CD14-positive monocyte (primary cell): ENCODE results near the gene KSR1. TPM values are rescaled to one million over a fixed set of nuclear protein-coding genes. Genes with fewer than 3 reads are reported as not detected.
"Not testable (repeated sequence)": the region's sequence is repeated elsewhere in the genome, so short reads cannot be mapped to it uniquely, and the experiment has no call there.

Experiments used
- DNase-seq, 3 donors: peaks; one replicate each; pipeline ENCODE4 v3.0.0-alpha.2; 2011 to 2022
- H2AFZ ChIP-seq: 2 replicates; pipeline ENCODE4 v1.6.0; 2012; ENCODE audit warnings: mild to moderate bottlenecking, low read depth, low read length, inconsistent platforms; ENCODE audit not compliant: insufficient read depth, poor library complexity, severe bottlenecking
- H3K27ac ChIP-seq, 2 donors: 1 replicate in 1 of 2; 2 replicates in 1 of 2; pipeline ENCODE4 v1.5.1; 2012 to 2013; ENCODE audit warnings: low read length in 2 of 2, control low read depth in 1 of 2, inconsistent platforms in 1 of 2, low read depth in 1 of 2, mild to moderate bottlenecking in 1 of 2
- H3K27me3 ChIP-seq, 2 donors: one replicate each; pipeline versions ENCODE4 v1.6.0 to v1.6.1; 2011 to 2013; ENCODE audit warnings: low read length in 2 of 2; ENCODE audit not compliant: control insufficient read depth in 2 of 2, insufficient read depth in 2 of 2
- H3K36me3 ChIP-seq, 2 donors: replicated peaks in 1 of 2; 1 replicate in 1 of 2; 2 replicates in 1 of 2; pipeline versions ENCODE4 v1.5.1 to v1.6.1; 2012 to 2013; ENCODE audit warnings: low read length in 2 of 2, control low read depth in 1 of 2, inconsistent platforms in 1 of 2, mild to moderate bottlenecking in 1 of 2; ENCODE audit not compliant: insufficient read depth in 2 of 2, control insufficient read depth in 1 of 2
- H3K4me1 ChIP-seq, 2 donors: 1 replicate in 1 of 2; 2 replicates in 1 of 2; pipeline versions ENCODE4 v1.5.1 to v1.6.1; 2012 to 2013; ENCODE audit warnings: low read length in 2 of 2, control low read depth in 1 of 2, inconsistent platforms in 1 of 2, mild to moderate bottlenecking in 1 of 2, moderate library complexity in 1 of 2; ENCODE audit not compliant: insufficient read depth in 2 of 2, control insufficient read depth in 1 of 2
- H3K4me2 ChIP-seq: replicated peaks from 2 replicates; pipeline ENCODE3; 2012; ENCODE audit warnings: low read length, moderate library complexity, mild to moderate bottlenecking; ENCODE audit not compliant: poor library complexity, severe bottlenecking; ENCODE audit errors: extremely low read depth
- H3K4me3 ChIP-seq, 3 experiments: fragments of 200-600 bp in 1 of 3; sonication (generic) in 1 of 3; replicated peaks in 1 of 3; 1 replicate in 2 of 3; 2 replicates in 1 of 3; pipeline ENCODE4 v1.5.1; 2011 to 2013; ENCODE audit warnings: low read length in 3 of 3, mild to moderate bottlenecking in 3 of 3, control low read depth in 2 of 3, low read depth in 2 of 3, inconsistent platforms in 1 of 3, moderate library complexity in 1 of 3
- H3K79me2 ChIP-seq: 2 replicates; pipeline ENCODE4 v1.6.0; 2012; ENCODE audit warnings: mild to moderate bottlenecking, control low read depth, inconsistent platforms, low read length, moderate library complexity; ENCODE audit not compliant: insufficient read depth
- H3K9ac ChIP-seq: 2 replicates; pipeline ENCODE4 v1.6.0; 2017; ENCODE audit warnings: low read length, mild to moderate bottlenecking; ENCODE audit not compliant: insufficient read depth, poor library complexity, severe bottlenecking
- H3K9me3 ChIP-seq, 2 donors: replicated peaks in 1 of 2; 1 replicate in 1 of 2; 2 replicates in 1 of 2; pipeline versions ENCODE4 v1.5.1 to v1.6.1; 2012 to 2013; ENCODE audit warnings: low read length in 2 of 2, control low read depth in 1 of 2; ENCODE audit not compliant: control insufficient read depth in 1 of 2, insufficient read depth in 1 of 2
- H4K20me1 ChIP-seq: 2 replicates; pipeline ENCODE4 v1.6.0; 2012; ENCODE audit warnings: mild to moderate bottlenecking, low read length, control low read depth, moderate library complexity; ENCODE audit not compliant: insufficient read depth
- H3K27ac Mint-ChIP-seq, 7 donors: one replicate each; pipeline ENCODE4 v1.8.0; 2020; ENCODE audit warnings: mild to moderate bottlenecking in 7 of 7, mixed read lengths in 7 of 7, moderate library complexity in 6 of 7, inconsistent platforms in 2 of 7
- H3K27me3 Mint-ChIP-seq, 3 donors: one replicate each; pipeline ENCODE4 v1.8.0; 2021 to 2022; ENCODE audit warnings: low read depth in 3 of 3, mild to moderate bottlenecking in 3 of 3, mixed read lengths in 3 of 3, moderate library complexity in 3 of 3, inconsistent platforms in 1 of 3
- H3K36me3 Mint-ChIP-seq, 2 donors: one replicate each; pipeline ENCODE4 v1.8.0; 2020; ENCODE audit warnings: mixed read lengths in 2 of 2, inconsistent platforms in 1 of 2, mild to moderate bottlenecking in 1 of 2
- H3K4me1 Mint-ChIP-seq: one replicate; pipeline ENCODE4 v1.8.0; 2020; ENCODE audit warnings: mild to moderate bottlenecking, mixed read lengths
- H3K4me3 Mint-ChIP-seq, 2 donors: one replicate each; pipeline ENCODE4 v1.8.0; 2020; ENCODE audit warnings: mild to moderate bottlenecking in 2 of 2, mixed read lengths in 2 of 2, moderate library complexity in 1 of 2
- H3K9me3 Mint-ChIP-seq, 7 donors: one replicate each; pipeline ENCODE4 v1.8.0; 2020 to 2022; ENCODE audit warnings: mixed read lengths in 7 of 7, mild to moderate bottlenecking in 6 of 7, moderate library complexity in 6 of 7, inconsistent platforms in 2 of 7
- WGBS: methylation state at CpG from one replicate; pipeline ENCODE4 v1.1.5; 2013; ENCODE audit warnings: missing lambda C conversion rate; ENCODE audit not compliant: insufficient coverage; 5-methylcytosine and 5-hydroxymethylcytosine counted together
- intact Hi-C, 2 donors: fragments of 100-400 bp; cut with micrococcal nuclease; formaldehyde crosslinking; loops; one replicate each; pipeline versions ENCODE4 v1.15.0 to v1.15.1; 2023
- polyA plus RNA-seq, 3 donors: library from polyadenylated mRNA; depleted of rRNA in 1 of 3; unstranded in 2 of 3; stranded (reverse) in 1 of 3; fragments of 300-500 nt in 2 of 3; fragments of >200 nt in 1 of 3; fragmentation: Illumina TruSeq in 2 of 3; gene quantifications; 1 replicate in 2 of 3; 2 replicates in 1 of 3; pipeline ENCODE4 v1.2.3, GENCODE V29; 2012 to 2021
- TF ChIP-seq, protein P1 (sequence below): fragments of 200-600 bp; IDR thresholded peaks from one replicate; pipeline ENCODE4 v1.8.0; 2022; ENCODE audit warnings: antibody characterized with exemption, mild to moderate bottlenecking

KSR1 gene
- polyA plus RNA-seq, 3 donors, result 1.2 to 111 (median 4.2) TPM

DNA sequence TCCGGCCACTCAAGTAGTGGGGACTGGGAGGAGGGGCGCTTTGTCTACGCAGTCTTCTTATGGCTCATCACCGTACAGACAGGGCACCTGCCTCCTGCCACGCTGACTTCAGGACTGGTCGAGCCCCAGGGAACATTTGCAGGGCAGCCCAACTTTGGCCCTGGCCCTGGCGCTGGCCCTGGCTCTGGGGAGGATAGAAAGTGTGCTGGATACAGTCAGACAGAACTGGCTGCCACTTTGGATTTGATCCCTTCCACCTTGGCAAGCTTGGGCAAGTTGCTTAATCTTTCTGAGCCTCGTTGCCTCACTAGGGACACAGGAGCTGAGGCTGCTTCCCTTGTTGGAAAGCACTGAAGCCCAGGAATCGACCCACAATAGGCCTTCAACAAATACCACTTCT is 188.3 kb downstream of the KSR1 start:
- WGBS, result 97% methylated on average over 7 of the region's 9 CpGs
- peaks cover 82 to 92% of the 10 kb centered on the region in 2 donors for H3K36me3 ChIP-seq
- Mint-ChIP-seq H3K36me3 (peaks cover 85% of the 10 kb centered on the region in 2 donors), H3K4me3 (no peak overlapping the region), H3K4me1 (no peaks in the 10 kb centered on the region), H3K9me3 (no peaks in the 10 kb centered on the region), H3K27ac (peak overlapping the region in 6 of 7 donors; percentile 26 to 85 (median 52)), H3K27me3 (peaks cover 0 to 4% (median 0%) of the 10 kb centered on the region in 3 donors)
- H3K27ac ChIP-seq, result peak overlapping the region; percentile 0 to 20
- no peak for DNase-seq
- peaks cover 69% of the 10 kb centered on the region for H4K20me1 ChIP-seq
- no peak overlapping the region for H3K4me2 ChIP-seq
- no peak overlapping the region for H3K9ac ChIP-seq
- H3K9me3 ChIP-seq, result no peaks in the 10 kb centered on the region
- intact Hi-C loops, result no loop called here
- no peaks in the 10 kb centered on the region for H3K4me1 ChIP-seq
- no peaks in the 10 kb centered on the region for H3K79me2 ChIP-seq
- H3K27me3 ChIP-seq, result no peaks in the 10 kb centered on the region
- no peak overlapping the region for H2AFZ ChIP-seq
- TF ChIP-seq, protein P1, sequence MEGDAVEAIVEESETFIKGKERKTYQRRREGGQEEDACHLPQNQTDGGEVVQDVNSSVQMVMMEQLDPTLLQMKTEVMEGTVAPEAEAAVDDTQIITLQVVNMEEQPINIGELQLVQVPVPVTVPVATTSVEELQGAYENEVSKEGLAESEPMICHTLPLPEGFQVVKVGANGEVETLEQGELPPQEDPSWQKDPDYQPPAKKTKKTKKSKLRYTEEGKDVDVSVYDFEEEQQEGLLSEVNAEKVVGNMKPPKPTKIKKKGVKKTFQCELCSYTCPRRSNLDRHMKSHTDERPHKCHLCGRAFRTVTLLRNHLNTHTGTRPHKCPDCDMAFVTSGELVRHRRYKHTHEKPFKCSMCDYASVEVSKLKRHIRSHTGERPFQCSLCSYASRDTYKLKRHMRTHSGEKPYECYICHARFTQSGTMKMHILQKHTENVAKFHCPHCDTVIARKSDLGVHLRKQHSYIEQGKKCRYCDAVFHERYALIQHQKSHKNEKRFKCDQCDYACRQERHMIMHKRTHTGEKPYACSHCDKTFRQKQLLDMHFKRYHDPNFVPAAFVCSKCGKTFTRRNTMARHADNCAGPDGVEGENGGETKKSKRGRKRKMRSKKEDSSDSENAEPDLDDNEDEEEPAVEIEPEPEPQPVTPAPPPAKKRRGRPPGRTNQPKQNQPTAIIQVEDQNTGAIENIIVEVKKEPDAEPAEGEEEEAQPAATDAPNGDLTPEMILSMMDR, result no peak
- H3K4me3 ChIP-seq, result no peak overlapping the region

DNA sequence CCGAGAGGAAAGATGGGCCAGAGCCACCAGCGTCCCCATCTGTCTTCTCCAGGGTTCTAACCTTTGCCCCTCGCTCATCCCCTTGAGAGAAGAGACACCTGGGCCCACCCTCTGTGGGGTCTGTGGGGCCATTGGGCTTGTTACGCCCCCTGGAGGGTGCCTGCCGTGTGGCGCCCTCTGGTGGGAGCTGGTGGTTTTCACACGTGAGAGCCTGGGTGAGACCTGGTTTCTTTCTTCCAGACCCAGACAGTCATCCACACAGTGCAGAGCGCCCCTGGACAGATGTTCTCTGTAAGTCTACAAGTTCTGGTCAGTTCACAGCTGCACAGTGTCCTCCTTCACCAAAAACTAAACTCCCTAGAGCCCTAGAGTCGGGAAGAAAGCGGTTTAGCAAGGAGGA is 189.4 kb downstream of the KSR1 start:
- DNase-seq, intact Hi-C loops, H3K4me1 ChIP-seq, H3K4me1 Mint-ChIP-seq, H3K4me2 ChIP-seq, H3K27me3 Mint-ChIP-seq, H3K27me3 ChIP-seq, H2AFZ ChIP-seq, H3K4me3 Mint-ChIP-seq, H3K9me3 Mint-ChIP-seq, H3K9ac ChIP-seq, H3K9me3 ChIP-seq, H3K4me3 ChIP-seq, H3K79me2 ChIP-seq, H3K27ac ChIP-seq: not testable (repeated sequence)
- Mint-ChIP-seq H3K36me3 (peaks cover 78 to 79% of the 10 kb centered on the region in 2 donors), H3K27ac (peak overlapping the region in 3 of 7 donors; percentile 21 to 76 (median 43))
- TF ChIP-seq, protein P1, result peak; percentile 44
- Histone ChIP-seq H3K36me3 (peaks cover 75 to 88% of the 10 kb centered on the region in 2 donors), H4K20me1 (peaks cover 65% of the 10 kb centered on the region)
- no CpG with 5 or more reads among the region's 10 CpGs for WGBS
